ENCODE measurements around the gene ADCY1.

ADCY1 gene

DNA sequence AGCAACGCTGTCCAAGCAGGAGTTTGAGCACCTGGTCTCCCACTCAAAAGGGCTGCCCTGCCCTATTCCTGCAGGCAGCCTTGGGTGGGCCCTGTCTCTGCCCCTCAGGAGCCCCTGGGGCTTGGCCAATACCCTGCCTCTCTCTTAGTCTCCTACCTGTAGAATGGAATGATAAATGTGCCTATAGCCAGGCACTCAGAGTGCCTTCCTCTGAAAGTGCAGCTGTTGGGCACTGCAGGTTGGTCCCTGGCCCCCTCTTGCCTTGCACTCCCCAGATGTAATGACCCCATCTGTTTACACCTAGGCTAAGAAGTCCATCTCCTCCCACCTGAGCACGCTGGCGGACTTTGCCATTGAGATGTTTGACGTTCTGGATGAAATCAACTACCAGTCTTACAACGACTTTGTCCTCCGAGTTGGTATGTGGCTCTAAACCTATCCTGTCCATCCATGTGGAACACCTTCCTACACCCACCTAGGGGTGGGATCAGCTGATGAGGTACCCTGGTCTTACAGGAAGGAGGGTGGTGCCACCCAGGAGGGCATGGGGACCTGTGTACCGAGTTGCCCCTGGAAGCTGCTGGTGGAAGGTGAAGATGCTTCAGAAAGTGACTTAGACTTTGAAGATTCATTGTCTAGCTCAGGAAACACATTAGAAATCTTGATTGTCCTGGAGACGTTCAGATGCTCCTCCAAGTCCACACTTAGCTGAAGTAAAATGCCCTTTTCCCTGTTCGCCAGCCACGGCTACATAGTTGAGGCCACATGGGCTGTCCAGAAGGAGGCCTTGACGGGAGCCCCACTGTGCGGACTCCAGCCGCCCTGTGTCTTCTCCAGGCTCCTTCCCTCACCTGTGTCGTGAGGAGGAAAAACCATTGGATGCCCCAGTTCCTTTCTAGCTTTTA is 134.1 kb downstream of the ADCY1 start:
- no peaks in the 10 kb centered on the region for H3K4me1 ChIP-seq (ENCODE audit: control insufficient read depth, low read depth, low read length)
- no peak overlapping the region for H3K56ac ChIP-seq (ENCODE audit: low read length)
- no peak overlapping the region for H2BK15ac ChIP-seq (replicated peaks; ENCODE audit: low read depth)
- no peak overlapping the region for H4K5ac ChIP-seq (ENCODE audit: low read length)
- H3K27ac ChIP-seq (ENCODE audit: low read depth, low read length) = no peak overlapping the region
- H2BK5ac ChIP-seq (ENCODE audit: low read length) = no peak overlapping the region
- DNase-seq = no peak
- H3K23ac ChIP-seq (ENCODE audit: low read length) = no peak overlapping the region
- H3K4me2 ChIP-seq (ENCODE audit: low read length) = no peak overlapping the region
- no peaks in the 10 kb centered on the region for H3K79me1 ChIP-seq (ENCODE audit: low read length)
- H3K18ac ChIP-seq (ENCODE audit: low read length) = no peak overlapping the region
- no peak overlapping the region for H2BK120ac ChIP-seq (ENCODE audit: low read depth, low read length)
- H3K9ac ChIP-seq (ENCODE audit: low read length) = no peak overlapping the region
- H2AK5ac ChIP-seq (ENCODE audit: low read length) = no peak overlapping the region
- no peak overlapping the region for H3K4ac ChIP-seq (ENCODE audit: low read depth, low read length)
- H3K4me3 ChIP-seq (ENCODE audit: low read length) = no peak overlapping the region
- no peak overlapping the region for H4K8ac ChIP-seq (ENCODE audit: low read depth, low read length)
- H3K27me3 ChIP-seq (ENCODE audit: insufficient read depth, low read length, poor library complexity) = no peaks in the 10 kb centered on the region
- no peaks in the 10 kb centered on the region for H3K79me2 ChIP-seq (ENCODE audit: control insufficient read depth, insufficient read depth, low read length)
- no peaks in the 10 kb centered on the region for H3K36me3 ChIP-seq (ENCODE audit: control insufficient read depth, insufficient read depth, low read length)
- no CpG with 5 or more reads among the region's 14 CpGs for WGBS (ENCODE audit: extremely low coverage, insufficient coverage, low lambda C conversion rate)

DNA sequence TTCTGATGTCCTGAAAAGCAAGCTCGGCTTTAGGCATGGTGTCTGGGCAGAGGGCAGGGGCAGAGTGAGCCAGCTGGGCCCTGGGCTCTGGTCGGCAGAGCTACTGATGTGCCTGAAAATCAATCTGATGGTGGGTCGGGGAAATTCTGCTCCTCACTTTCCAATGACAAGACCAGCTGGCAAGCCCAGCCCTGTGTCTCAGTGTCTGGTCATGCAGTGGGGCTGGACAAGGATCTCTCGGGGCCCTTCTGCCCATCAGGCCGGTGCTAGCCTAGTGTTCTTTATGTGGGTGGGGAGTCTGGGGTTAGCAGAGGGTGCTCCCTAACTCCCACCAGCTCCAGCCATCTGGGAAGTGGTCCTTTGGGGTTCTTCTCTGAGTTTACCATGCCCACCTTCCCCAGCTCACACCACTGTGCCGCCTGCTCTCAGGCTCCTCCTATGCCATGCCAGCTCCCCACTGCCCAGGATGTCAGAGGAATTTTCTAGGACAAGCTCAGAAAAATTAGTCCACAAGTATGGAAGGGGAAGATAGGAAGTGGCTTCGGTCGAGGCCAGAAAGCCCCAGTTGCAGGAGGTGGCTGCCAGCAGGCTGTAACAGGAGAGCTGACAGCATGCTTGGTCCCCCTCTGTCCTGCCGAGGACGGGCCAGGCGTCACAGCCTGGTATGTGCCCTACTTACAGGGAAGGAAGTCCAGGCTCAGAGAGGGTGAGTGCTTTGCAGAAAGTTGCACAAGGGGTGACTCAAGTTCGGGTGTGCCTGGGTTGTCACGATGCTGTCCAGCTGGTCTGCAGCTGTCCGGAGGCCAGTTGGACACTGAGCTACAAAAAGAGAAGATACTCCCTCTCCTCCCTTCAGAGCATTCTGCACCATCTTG is 135.2 kb downstream of the ADCY1 start:
- H3K4me1 ChIP-seq (ENCODE audit: control insufficient read depth, low read depth, low read length) = no peaks in the 10 kb centered on the region
- no peak overlapping the region for H2BK5ac ChIP-seq (ENCODE audit: low read length)
- no peak overlapping the region for H3K18ac ChIP-seq (ENCODE audit: low read length)
- no peak overlapping the region for H2AK5ac ChIP-seq (ENCODE audit: low read length)
- no peak overlapping the region for H2BK15ac ChIP-seq (replicated peaks; ENCODE audit: low read depth)
- no CpG with 5 or more reads among the region's 14 CpGs for WGBS (ENCODE audit: extremely low coverage, insufficient coverage, low lambda C conversion rate)
- H3K4ac ChIP-seq (ENCODE audit: low read depth, low read length) = no peak overlapping the region
- no peak overlapping the region for H3K27ac ChIP-seq (ENCODE audit: low read depth, low read length)
- no peak overlapping the region for H3K23ac ChIP-seq (ENCODE audit: low read length)
- H3K36me3 ChIP-seq (ENCODE audit: control insufficient read depth, insufficient read depth, low read length) = no peaks in the 10 kb centered on the region
- H3K79me2 ChIP-seq (ENCODE audit: control insufficient read depth, insufficient read depth, low read length) = no peaks in the 10 kb centered on the region
- H4K5ac ChIP-seq (ENCODE audit: low read length) = no peak overlapping the region
- no peak overlapping the region for H3K4me2 ChIP-seq (ENCODE audit: low read length)
- no peak overlapping the region for H4K8ac ChIP-seq (ENCODE audit: low read depth, low read length)
- H3K27me3 ChIP-seq (ENCODE audit: insufficient read depth, low read length, poor library complexity) = no peaks in the 10 kb centered on the region
- H3K9ac ChIP-seq (ENCODE audit: low read length) = no peak overlapping the region
- H3K79me1 ChIP-seq (ENCODE audit: low read length) = no peaks in the 10 kb centered on the region
- no peak overlapping the region for H3K4me3 ChIP-seq (ENCODE audit: low read length)
- no peak overlapping the region for H3K56ac ChIP-seq (ENCODE audit: low read length)
- DNase-seq = no peak
- no peak overlapping the region for H2BK120ac ChIP-seq (ENCODE audit: low read depth, low read length)

DNA sequence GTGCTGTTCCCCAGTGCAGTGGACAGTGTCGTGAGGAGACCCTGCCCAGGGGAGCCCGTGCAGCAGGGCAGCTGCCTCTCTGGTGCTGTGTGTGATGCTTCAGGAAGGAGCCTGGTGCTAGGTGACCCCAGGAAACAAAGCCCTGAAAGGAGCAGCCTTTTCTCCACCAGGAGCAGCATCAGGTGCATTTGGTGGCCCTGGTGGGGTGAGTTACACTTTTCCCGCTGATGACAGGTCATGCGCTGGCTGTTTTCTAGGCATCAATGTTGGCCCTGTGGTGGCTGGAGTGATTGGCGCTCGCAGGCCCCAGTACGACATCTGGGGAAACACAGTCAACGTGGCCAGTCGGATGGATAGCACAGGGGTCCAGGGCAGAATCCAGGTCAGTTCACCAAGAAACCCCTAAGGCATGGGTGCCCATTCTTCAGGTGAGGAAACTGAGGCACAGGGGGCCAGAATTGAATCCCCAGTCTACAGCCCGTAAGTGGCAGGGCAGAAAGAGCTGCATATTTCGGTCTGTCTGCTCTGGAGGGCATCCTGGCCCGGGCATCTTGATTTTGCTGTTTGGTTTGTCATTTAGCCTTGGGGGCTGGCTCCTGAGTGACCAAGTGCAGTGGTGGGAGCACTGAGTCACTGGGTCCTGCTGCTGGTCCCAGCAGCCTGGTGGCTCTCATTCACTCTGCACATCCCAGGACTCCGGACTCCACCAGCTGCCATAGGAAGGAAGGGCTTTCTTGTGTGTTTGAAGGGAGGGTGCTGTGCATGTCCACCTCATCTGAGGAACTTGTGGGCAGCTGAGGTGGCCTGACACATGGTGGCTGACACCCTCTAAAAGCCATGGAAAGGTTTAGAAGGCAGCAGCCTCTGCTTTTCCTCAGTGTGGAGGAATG is 136.3 kb downstream of the ADCY1 start:
- no CpG with 5 or more reads among the region's 13 CpGs for WGBS (ENCODE audit: extremely low coverage, insufficient coverage, low lambda C conversion rate)

DNA sequence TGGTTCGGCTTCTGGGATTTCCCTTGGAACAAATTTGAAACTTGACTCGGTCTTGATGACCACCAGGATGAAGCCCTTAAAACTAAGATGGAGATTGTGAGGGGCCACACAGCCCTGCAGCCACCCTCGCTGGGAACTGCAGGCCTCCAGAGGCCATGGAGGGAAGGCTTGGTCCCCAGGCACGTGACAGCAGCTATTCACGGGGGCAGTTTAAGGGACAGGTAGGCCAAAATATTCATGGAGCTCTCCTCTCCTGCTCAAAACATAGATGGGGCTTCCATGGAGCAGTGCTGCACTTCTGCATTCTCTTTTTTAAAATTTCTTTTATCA is 137.0 kb downstream of the ADCY1 start:
- no peak overlapping the region for H3K27ac ChIP-seq (ENCODE audit: low read depth, low read length)
- no peak overlapping the region for H2AK5ac ChIP-seq (ENCODE audit: low read length)
- no peak overlapping the region for H3K56ac ChIP-seq (ENCODE audit: low read length)
- H3K4me1 ChIP-seq (ENCODE audit: control insufficient read depth, low read depth, low read length) = no peaks in the 10 kb centered on the region
- H3K4ac ChIP-seq (ENCODE audit: low read depth, low read length) = no peak overlapping the region
- no peaks in the 10 kb centered on the region for H3K79me2 ChIP-seq (ENCODE audit: control insufficient read depth, insufficient read depth, low read length)
- no peak overlapping the region for H2BK5ac ChIP-seq (ENCODE audit: low read length)
- H3K23ac ChIP-seq (ENCODE audit: low read length) = no peak overlapping the region
- WGBS (ENCODE audit: extremely low coverage, insufficient coverage, low lambda C conversion rate) = no CpG with 5 or more reads among the region's 5 CpGs
- no peak overlapping the region for H3K18ac ChIP-seq (ENCODE audit: low read length)
- H3K79me1 ChIP-seq (ENCODE audit: low read length) = no peaks in the 10 kb centered on the region
- H4K5ac ChIP-seq (ENCODE audit: low read length) = no peak overlapping the region
- no peaks in the 10 kb centered on the region for H3K36me3 ChIP-seq (ENCODE audit: control insufficient read depth, insufficient read depth, low read length)
- no peak overlapping the region for H4K8ac ChIP-seq (ENCODE audit: low read depth, low read length)
- no peaks in the 10 kb centered on the region for H3K27me3 ChIP-seq (ENCODE audit: insufficient read depth, low read length, poor library complexity)
- no peak overlapping the region for H3K9ac ChIP-seq (ENCODE audit: low read length)
- no peak overlapping the region for H2BK120ac ChIP-seq (ENCODE audit: low read depth, low read length)
- no peak overlapping the region for H3K4me3 ChIP-seq (ENCODE audit: low read length)
- DNase-seq = no peak
- H3K4me2 ChIP-seq (ENCODE audit: low read length) = no peak overlapping the region
- H2BK15ac ChIP-seq (replicated peaks; ENCODE audit: low read depth) = no peak overlapping the region

More for the DNA sequence above, 136.3 kb downstream of the ADCY1 start:
- Histone ChIP-seq H3K79me2 (ENCODE audit: control insufficient read depth, insufficient read depth, low read length) (no peaks in the 10 kb centered on the region), H3K36me3 (ENCODE audit: control insufficient read depth, insufficient read depth, low read length) (no peaks in the 10 kb centered on the region), H4K5ac (ENCODE audit: low read length) (no peak overlapping the region), H3K4me2 (ENCODE audit: low read length) (no peak overlapping the region), H3K4me1 (ENCODE audit: control insufficient read depth, low read depth, low read length) (no peaks in the 10 kb centered on the region), H3K27me3 (ENCODE audit: insufficient read depth, low read length, poor library complexity) (no peaks in the 10 kb centered on the region), H3K18ac (ENCODE audit: low read length) (no peak overlapping the region), H3K23ac (ENCODE audit: low read length) (no peak overlapping the region), H3K4ac (ENCODE audit: low read depth, low read length) (no peak overlapping the region), H3K9ac (ENCODE audit: low read length) (no peak overlapping the region), H3K4me3 (ENCODE audit: low read length) (no peak overlapping the region), H2AK5ac (ENCODE audit: low read length) (no peak overlapping the region), H3K27ac (ENCODE audit: low read depth, low read length) (no peak overlapping the region), H3K79me1 (ENCODE audit: low read length) (no peaks in the 10 kb centered on the region), H2BK5ac (ENCODE audit: low read length) (no peak overlapping the region), H4K8ac (ENCODE audit: low read depth, low read length) (no peak overlapping the region), H2BK120ac (ENCODE audit: low read depth, low read length) (no peak overlapping the region), H2BK15ac (replicated peaks; ENCODE audit: low read depth) (no peak overlapping the region), H3K56ac (ENCODE audit: low read length) (no peak overlapping the region)
- no peak for DNase-seq

DNA sequence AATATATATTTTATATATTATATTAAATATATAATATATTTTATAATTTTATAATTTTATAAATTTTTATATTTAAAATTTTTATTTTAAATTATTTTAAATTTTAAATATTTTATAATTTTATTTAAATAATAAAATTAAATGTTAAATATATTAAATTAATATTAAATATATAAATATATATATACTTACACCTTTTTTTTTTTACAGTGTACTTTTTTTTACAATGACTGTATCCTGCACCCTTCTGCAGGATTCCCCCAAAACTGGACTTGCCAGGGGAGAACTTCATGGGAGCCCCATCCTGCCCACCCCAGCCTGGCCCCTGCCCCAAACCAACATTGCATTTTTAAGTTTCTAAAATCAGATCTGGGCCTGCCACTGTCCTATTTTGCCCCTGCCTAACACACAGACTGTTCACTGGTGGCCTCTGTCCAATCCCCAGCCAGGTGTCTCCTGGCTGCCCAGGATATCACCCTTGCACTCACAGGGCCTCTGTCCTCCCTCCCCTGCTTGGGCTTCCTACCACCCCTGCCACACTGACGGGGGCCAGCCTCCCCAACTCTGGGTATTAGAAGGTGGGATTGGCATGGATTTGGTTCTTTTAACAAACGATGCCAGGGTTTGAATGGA is 138.0 kb downstream of the ADCY1 start:
- Histone ChIP-seq H3K4me1 (ENCODE audit: control insufficient read depth, low read depth, low read length) (no peaks in the 10 kb centered on the region), H3K18ac (ENCODE audit: low read length) (no peak overlapping the region), H2BK15ac (replicated peaks; ENCODE audit: low read depth) (no peak overlapping the region)

More for the DNA sequence above, 138.0 kb downstream of the ADCY1 start:
- Histone ChIP-seq H3K4ac (ENCODE audit: low read depth, low read length) (no peak overlapping the region), H3K79me1 (ENCODE audit: low read length) (no peaks in the 10 kb centered on the region), H2BK5ac (ENCODE audit: low read length) (no peak overlapping the region), H3K27me3 (ENCODE audit: insufficient read depth, low read length, poor library complexity) (no peaks in the 10 kb centered on the region), H3K4me3 (ENCODE audit: low read length) (no peak overlapping the region), H2AK5ac (ENCODE audit: low read length) (no peak overlapping the region), H3K27ac (ENCODE audit: low read depth, low read length) (no peak overlapping the region), H3K56ac (ENCODE audit: low read length) (no peak overlapping the region), H3K79me2 (ENCODE audit: control insufficient read depth, insufficient read depth, low read length) (no peaks in the 10 kb centered on the region), H3K4me2 (ENCODE audit: low read length) (no peak overlapping the region), H3K23ac (ENCODE audit: low read length) (no peak overlapping the region), H4K5ac (ENCODE audit: low read length) (no peak overlapping the region), H3K36me3 (ENCODE audit: control insufficient read depth, insufficient read depth, low read length) (no peaks in the 10 kb centered on the region), H4K8ac (ENCODE audit: low read depth, low read length) (no peak overlapping the region), H2BK120ac (ENCODE audit: low read depth, low read length) (no peak overlapping the region), H3K9ac (ENCODE audit: low read length) (no peak overlapping the region)
- no CpG with 5 or more reads among the region's 2 CpGs for WGBS (ENCODE audit: extremely low coverage, insufficient coverage, low lambda C conversion rate)
- DNase-seq = no peak

Measured in mesendoderm (in vitro differentiated cells).